LHCN-M2 (cell line): ENCODE measurements around the gene EPB41L2. TPM values are rescaled to one million over a fixed set of nuclear protein-coding genes. Genes with fewer than 3 reads are reported as not detected.
A peak's percentile ranks its signal among the peaks of the same experiment; 100 is the strongest.
"Not testable (repeated sequence)": the region's sequence is repeated elsewhere in the genome, so short reads cannot be mapped to it uniquely, and the experiment has no call there.

Source experiments
- DNase-seq: peaks from one replicate; pipeline ENCODE4 v3.0.0-alpha.2; 2012; ENCODE audit warnings: low read depth
- polyA plus RNA-seq: library from polyadenylated mRNA; unstranded; fragments of >200 nt; gene quantifications from one replicate; pipeline ENCODE4 v1.2.1, GENCODE V29; 2012; ENCODE audit warnings: missing spikeins
- total RNA-seq: library from RNA; depleted of rRNA; stranded (reverse); fragments of >200 nt; gene quantifications from 2 replicates; pipeline ENCODE4 v1.2.3, GENCODE V29; 2014; rRNA removed

The EPB41L2 gene
- total RNA-seq: 18.1 and 26.2 TPM in 2 replicates
- polyA plus RNA-seq: 28.0 TPM

DNA sequence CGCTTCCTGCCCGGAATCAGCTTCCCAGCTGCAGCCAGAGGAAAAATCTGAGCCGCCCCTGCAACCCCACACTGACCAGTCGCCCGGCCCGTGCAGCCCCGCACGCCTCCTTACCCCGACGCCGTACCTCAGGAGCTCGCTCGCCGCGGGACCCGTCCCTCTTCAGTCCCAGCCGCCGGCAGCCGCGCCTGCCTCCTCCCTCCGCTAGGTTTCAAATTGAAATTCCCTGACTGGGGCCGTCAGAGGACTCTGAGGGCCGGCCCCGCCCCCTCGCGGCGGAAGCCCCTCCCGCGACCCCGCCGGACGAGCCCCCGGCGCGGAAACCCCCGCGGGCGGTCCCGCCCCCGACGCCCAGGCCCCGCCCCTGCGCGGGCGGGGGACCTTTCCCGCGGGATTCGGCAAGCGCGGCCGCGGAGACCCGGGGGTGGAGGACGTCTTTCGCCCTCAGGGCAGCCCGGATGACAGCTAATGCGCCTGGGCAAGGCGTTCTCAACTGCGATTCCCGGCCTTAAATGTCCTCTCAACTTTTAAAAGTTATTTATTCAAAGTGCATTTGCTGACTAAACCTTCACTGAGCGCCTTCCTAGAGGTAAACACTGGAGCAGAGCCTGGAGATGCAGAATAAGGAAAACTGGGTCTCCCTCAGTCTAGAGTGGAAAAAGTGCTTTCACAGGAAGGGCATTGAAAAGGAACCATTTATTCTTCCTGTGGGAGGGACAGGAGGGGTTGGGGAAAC lies at the start of gene EPB41L2:
Gene EPB41L2, minus strand, starts transcription at position 218 of the 736 bp plus-strand sequence. CDS start 106,760 bp downstream, outside the sequence.
- peak; percentile 83 for DNase-seq

DNA sequence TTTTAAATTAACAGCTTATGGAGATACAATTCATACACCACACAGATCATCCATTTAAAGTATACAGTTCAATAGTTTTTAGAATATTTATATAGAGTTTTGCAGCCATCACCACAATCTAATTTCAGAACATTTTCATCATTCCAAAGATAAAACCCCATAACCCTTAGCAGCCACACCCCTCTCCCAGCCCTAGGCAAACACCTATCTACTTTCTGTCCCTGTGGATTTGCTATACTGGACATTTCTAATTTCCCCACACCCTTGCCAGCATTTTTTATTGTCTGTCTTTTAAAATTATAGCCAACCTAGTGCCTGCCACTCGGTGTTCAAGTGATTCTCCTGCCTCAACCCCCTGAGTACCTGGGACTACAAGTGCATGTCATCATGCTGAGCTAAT lies 49.2 kb upstream of the EPB41L2 start:
- DNase-seq: no peak

DNA sequence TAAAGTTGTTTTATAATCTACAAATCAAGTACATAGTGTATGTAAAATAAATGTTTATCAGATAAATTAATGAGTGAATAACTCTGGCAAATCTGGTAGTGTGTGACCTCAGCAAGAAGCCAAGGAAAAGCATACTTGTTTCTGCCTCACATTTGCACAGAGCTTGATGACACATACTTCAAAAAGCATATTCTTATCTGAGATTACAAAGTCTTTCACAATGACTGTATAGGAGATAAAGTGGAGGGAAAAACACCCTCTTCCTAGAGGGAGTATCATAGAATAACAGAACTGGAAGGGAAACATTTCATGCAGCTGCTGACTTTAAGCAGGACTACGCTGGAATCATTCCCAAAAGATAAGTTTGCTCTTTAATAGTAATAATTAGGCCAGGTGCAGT lies 44.1 kb upstream of the EPB41L2 start:
- DNase-seq: peak; percentile 35

DNA sequence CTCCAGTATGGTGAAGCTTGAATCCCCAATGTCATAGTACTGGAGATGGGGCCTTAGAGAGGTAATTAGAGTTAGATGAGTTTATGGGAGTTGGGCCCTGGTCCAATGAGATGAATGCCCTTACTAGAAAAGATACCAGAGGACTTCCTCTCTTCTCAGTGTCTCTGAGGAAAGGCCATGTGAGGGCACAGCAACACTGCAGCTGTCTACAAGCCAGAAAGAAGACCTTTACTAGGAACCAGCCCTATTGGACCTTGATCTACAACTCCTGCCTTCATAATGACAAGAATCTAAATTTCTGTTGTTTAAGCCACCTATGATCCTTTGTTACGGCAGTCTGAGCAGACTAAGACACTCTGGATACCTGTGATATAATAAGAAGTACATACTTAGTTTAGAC lies 40.9 kb upstream of the EPB41L2 start:
- DNase-seq: no peak

DNA sequence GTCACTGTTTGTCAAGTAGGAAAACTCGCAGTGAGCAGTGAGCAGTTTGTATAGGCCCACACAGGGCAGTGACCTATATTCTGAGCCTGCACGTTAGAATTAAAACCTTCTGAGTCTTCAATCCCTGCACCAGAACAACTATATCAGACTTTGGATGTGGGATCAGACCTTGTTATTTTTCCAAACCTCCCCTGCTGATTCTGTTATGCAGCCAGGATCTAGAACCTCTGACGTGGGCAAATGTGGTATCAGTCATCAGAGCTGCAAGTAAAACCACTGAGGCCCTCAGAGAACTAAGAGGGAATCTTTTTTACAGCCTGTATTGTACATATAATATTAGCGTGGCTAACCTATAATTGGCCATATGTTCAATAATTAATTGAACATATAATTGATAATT lies 40.3 kb upstream of the EPB41L2 start:
- DNase-seq: no peak

DNA sequence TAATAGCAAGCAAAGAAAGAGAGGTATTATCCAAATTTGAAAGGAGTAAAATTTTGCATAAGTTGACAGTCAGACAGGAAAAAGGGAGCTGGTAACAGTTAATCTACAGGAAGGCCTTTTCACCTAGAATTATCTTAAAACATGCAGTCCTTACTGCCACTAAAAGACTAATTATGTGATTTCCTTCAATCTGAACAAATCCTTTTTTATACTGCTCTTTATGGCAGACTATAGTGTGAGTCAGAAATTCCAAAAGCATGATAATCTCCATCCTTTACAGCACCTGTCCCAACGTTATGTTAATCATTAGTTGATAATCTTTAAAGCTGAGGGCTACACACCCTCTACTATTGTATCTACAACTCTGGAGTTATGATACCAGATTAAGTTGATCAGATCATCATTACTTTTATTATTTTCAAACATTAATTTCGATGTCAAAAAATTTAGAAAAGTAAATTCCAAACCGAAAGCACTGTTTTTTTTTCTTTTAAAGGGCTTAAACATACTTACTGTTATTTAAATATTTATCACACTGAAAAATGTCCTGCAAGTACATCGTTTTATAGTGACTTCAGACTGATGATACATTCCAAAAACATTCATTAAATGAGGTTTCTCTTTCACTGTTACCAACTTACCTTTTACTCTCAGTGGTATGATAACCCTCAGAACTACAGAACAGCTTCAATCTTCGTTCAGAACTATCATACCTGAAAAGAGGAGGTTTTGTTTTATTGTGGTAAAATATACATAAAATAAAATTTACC lies 39.1 kb upstream of the EPB41L2 start:
- DNase-seq: peak; percentile 56

DNA sequence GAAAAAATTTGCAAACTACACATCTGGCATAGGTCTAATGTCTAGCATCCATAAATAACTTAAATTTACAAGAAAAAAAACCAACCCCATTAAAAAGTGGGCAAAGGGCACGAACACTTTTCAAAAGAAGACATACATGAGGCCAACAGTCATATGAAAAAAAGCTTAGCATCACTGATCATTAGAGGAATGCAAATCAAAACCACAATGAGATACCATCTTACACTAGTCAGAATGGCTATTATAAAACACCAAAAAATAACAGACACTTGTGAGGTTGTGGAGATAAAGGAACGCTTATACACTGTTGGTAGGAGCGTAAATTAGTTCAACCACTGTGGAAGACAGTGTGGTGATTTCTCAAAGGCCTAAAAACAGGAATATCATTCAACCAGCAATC lies 33.7 kb upstream of the EPB41L2 start:
- no peak for DNase-seq

DNA sequence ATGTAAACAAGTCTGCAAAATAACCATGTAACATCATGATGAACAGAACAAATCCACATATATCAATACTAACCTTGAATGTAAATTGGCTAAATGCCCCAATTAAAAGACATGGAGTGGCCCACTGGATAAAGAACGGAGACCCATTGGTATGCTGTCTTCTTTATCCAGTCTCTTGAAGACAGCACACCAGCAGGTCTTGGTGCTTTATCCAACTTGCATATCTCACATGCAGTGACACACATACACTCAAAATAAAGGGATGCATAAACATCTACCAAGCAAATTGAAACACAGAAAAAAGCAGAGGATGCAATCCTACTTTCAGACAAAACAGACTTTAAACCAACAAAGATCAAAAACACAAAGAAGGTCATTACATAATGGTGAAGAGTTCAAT lies 30.3 kb upstream of the EPB41L2 start:
- no peak for DNase-seq

DNA sequence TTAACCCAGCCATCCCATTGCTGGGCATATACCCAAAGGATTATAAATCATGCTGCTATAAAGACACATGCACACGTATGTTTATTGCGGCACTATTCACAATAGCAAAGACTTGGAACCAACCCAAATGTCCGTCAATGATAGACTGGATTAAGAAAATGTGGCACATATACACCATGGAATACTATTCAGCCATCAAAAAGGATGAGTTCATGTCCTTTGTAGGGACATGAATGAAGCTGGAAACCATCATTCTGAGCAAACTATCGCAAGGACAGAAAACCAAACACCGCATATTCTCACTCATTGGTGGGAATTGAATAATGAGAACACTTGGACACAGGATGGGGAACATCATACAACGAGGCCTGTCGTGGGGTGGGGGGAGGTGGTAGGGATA lies 28.9 kb upstream of the EPB41L2 start:
- DNase-seq: not testable (repeated sequence)

DNA sequence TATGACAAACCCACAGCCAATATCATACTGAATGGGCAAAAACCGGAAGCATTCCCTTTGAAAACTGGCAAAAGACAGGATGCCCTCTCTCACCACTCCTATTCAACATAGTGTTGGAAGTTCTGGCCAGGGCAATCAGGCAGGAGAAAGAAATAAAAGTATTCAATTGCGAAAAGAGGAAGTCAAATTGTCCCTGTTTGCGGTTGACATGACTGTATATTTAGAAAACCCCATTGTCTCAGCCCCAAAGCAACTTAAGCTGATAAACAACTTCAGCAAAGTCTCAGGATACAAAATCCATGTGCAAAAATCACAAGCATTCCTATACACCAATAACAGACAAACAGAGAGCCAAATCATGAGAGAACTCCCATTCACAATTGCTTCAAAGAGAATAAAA lies 27.3 kb upstream of the EPB41L2 start:
- DNase-seq: not testable (repeated sequence)

DNA sequence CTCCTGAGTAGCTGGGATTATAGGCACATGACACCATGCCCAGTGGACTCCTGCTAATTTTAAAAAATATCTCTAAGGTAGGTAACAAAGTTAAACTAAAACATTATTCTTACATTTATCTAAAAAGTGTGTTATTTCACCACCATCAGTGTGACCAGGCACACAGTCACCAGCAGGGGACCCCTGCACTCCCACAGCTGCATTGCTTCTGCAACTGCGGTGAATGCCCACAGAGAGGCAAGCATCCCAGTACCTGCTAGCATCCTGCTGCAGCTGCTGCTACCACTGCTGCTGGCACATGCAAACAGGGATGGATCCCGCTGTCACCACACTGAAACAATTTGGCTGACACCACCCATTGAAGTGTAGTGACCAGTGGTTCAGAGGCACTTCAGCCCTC lies 21.9 kb upstream of the EPB41L2 start:
- DNase-seq: no peak

DNA sequence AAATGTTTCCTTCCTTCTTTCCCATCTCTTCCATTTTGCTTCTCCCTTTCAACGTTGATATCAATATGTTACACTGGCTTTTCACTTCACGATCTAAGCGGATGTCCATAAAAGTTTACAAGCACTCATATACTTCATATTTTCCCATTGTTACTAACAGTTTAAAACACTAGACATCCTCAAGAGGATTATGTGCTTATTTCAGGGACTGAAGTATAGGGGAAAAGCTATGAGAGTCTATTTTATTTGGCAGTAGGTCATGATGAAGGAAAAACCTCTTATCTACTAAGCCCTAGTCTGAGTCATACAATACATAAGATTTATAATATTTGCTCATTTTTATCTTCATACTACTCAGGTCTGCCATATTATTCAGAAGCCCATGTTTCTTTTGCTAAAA lies 20.6 kb upstream of the EPB41L2 start:
- no peak for DNase-seq

DNA sequence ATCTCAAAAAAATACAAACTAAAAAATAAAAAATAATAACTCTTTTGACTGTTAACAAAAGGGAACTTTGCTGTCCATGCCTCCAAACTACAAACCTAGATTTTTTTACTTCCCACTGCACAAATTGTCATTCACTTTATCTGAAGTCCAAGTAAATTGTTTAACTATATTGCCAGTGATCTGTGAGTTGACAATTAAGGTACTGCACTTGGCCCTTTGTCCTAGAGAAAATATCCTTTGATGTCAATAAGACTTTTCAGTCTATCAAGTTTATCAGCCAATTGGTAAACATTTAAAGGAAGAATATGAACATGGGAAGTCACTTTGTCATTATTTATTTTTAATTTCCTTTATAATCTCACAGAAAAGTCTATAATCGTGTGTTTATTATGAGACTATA lies 19.3 kb upstream of the EPB41L2 start:
- no peak for DNase-seq

DNA sequence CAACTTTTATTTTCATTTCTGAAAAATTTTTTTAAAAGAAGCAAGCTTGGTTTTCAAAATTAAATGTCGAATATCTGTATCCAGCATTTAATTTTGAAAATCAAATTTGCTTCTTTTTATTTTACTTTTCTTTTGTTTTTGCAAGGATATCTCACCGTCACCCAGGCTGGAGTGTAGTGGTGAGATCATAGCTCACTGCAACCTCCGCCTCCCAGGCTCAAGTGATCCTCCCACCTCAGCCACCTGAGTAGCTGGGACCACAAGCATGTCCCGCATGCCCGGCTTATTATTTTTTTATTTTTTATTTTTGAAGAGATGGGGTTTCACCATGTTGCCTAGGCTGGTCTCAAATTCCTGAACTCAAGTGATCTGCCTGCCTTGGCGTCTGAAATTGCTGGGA lies 17.0 kb upstream of the EPB41L2 start:
- no peak for DNase-seq

DNA sequence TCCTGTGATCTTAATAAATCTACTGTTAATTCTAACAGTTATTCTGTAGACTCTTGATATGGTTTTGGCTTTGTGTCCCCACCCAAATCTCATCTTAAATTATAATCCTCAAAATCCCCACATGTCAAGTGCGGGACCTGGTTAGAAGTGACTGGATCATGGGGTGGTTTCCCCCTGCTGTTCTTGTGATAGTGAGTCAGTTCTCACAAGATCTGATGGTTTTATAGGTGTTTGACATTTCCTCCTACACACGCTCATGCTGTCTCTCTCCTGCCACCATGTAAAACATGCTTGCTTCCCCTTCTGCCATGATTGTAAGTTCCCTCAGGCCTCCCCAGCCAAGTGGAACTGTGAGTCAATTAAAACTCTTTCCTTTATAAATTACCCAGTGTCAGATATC lies 10.5 kb upstream of the EPB41L2 start:
- DNase-seq: no peak

DNA sequence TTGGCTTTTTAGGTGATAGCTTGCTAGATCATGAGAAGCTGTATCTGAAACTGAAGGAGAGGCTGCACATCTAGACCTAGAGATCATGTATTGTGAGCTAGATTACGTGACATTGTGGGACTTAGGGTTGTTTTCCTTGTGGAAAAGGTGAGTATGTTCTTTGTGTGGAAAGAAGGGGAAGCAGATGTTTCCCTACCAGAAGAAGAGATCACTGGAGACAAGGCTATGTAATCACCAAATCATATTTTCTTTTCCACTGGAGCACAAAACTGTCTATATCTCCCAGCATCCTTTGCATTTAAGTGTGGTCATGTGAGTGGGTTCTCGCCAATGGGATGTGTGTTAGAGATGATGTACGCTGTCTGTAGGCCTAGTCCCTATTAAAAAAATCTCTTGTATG lies 7.0 kb upstream of the EPB41L2 start:
- no peak for DNase-seq

DNA sequence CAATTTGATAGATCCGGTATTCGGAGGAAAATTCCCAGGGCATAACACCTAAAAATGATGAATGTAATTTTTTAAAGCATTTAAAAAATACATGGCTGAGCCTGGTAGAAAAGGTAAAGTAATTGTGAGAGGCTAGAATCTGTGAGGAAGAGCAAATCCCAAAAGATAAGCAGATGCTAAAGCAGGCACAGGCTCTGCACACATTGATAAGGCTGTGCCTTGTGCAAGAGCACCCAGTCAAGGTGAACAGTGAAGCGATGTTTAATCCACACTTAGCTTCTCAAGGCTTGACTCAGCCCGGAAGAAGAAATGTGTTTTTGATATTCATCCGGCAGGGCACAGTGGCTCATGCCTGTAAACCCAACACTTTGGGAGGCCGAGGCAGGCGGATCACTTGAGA lies 5.1 kb upstream of the EPB41L2 start:
- no peak for DNase-seq

DNA sequence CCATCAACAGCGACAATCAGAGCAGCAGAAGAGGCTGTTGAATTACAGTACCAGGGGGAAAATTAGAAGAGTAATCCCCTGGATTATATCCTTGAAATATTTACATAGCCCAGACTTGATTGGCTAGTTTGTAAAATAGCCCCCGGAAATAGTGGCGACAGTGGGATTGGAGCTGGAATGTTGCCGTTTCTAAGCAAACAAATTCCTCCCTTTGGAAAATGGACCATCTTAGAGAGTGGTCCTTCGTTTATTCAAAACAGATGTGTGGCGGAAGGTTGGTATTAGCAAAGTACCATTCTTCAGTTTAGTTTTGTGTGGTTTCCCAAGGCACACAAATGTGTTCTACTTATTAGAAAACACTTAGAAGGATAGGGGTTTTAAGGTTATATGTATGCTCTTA lies 4.5 kb upstream of the EPB41L2 start:
- DNase-seq: no peak

DNA sequence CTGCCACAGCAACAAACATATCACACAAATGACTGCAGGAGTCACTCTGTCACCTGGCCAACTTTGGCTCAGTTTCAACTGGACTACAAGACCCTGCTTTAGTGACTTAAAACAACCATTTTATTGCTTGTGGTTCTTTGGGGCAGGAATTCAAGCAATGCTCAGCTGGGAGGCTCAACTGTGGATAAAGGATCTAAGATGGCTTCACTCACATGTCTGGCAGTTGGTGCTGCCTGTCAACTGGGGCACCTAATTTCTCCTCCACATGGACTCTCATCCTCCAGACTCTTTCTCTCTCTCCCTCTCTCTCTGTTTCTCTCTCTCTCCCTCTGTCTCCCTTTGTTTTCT lies 2.8 kb upstream of the EPB41L2 start:
- DNase-seq: peak; percentile 43

DNA sequence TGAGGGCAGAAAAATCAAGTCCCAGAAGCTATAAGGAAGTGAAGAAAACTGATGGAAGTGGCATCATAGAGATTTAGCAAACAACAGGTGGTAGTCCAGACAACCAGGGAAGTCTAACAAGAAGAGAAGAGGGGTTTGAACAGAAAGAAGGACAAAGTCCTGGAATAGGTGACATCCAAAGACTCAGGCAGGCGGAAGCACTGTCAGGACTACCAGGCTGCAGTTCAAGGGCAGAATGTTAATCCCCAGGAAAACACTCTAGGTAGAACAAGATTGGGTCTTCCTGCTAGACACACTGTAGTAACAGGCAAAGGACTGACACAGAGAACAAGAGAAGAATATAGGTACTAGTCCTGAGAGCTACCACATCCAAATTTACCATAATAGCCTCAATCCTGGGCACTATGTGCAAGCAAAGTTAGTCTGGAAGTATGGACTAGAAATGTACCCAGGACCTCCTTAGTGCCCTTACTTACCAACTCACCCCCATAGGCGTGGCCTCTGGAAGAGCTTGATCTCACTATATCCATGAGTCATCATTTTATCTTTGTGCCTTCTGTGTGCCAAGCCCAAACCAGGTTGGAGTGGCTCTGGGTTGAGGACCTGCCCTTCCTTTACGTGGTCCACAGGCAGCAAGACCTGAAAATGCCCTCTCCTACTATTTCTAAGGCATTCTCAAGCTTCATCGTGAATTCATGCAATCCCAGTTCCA lies 2.2 kb upstream of the EPB41L2 start:
- DNase-seq: no peak

DNA sequence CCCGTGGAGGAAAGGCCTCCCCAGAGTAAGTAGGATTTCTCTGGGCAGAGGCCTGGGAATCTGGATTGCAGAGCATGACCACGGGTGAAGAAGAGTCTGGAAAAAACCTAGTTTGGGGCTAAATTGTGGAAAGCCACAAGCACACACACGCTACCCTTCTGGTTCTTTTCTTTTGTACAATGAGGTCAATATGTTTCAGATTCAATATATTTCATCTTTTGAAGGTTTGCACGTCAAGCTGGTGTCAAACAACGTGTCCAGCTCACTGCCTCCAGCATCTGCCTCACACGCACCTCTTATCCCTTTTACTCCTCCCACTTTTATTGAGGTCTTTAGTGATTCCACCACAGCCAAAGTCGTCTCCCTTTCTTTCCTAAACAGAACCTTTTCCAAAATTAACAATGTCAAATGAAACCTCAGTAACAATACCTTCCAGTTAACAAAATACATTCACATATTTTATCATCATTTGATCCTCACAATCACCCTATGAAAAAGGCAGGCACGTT lies 773 bp upstream of the EPB41L2 start:
- no peak for DNase-seq
